Type B pancreatic cell (in vitro differentiated cells): ENCODE data around the gene RANGRF. TPM values are rescaled to one million over a fixed set of nuclear protein-coding genes. Genes with fewer than 3 reads are reported as not detected.

ENCODE experiments used
- DNase-seq: peaks from one replicate; pipeline ENCODE4 v3.0.0; 2021; ENCODE audit warnings: mixed read lengths; ENCODE audit not compliant: unreplicated experiment; ENCODE audit errors: extremely low spot score
- H3K27ac Mint-ChIP-seq: 2 replicates; pipeline ENCODE4 v1.8.0; 2021; ENCODE audit warnings: mild to moderate bottlenecking, mixed read lengths
- H3K27me3 Mint-ChIP-seq: 2 replicates; pipeline ENCODE4 v1.8.0; 2021; ENCODE audit warnings: mixed read lengths
- H3K36me3 Mint-ChIP-seq: 2 replicates; pipeline ENCODE4 v1.8.0; 2021; ENCODE audit warnings: mixed read lengths
- H3K4me1 Mint-ChIP-seq: one replicate; pipeline ENCODE4 v1.8.0; 2021; ENCODE audit warnings: mixed read lengths; ENCODE audit not compliant: unreplicated experiment
- H3K4me3 Mint-ChIP-seq: 2 replicates; pipeline ENCODE4 v1.8.0; 2021; ENCODE audit warnings: mild to moderate bottlenecking, mixed read lengths
- H3K9me3 Mint-ChIP-seq: 2 replicates; pipeline ENCODE4 v1.8.0; 2021; ENCODE audit warnings: mixed read lengths
- CTCF ChIP-seq: fragments of 200-600 bp; sonication (generic); conservative IDR thresholded peaks from 2 replicates; pipeline ENCODE4 v1.5.0; 2021; ENCODE audit warnings: antibody characterized with exemption, mild to moderate bottlenecking
- total RNA-seq: library from RNA; stranded (reverse); gene quantifications from 2 replicates; pipeline ENCODE4 v1.2.1, GENCODE V29; 2021; ENCODE audit warnings: low replicate concordance

RANGRF gene
- total RNA-seq, 1 donor from 2014 or later, result 30.9 TPM

- Mint-ChIP-seq H3K4me1 (no peaks in the 10 kb centered on the region), H3K36me3 (no peaks in the 10 kb centered on the region), H3K27me3 (peaks cover 53% of the 10 kb centered on the region), H3K4me3 (no peak overlapping the region), H3K9me3 (no peaks in the 10 kb centered on the region), H3K27ac (no peak overlapping the region)
- no peak for TF ChIP-seq CTCF
- DNase-seq, result no peak
Observed at GRCh38 chr17:8320990-8321389, 32.5 kb downstream of the RANGRF start.

GRCh38 chr17:8322061-8322460 lies 33.6 kb downstream of the RANGRF start:
- no peak overlapping the region for H3K27ac Mint-ChIP-seq
- no peak for TF ChIP-seq CTCF

GRCh38 chr17:8324132-8324531 lies 35.7 kb downstream of the RANGRF start:
- Mint-ChIP-seq H3K36me3 (no peaks in the 10 kb centered on the region), H3K4me3 (no peak overlapping the region), H3K27me3 (peaks cover 56% of the 10 kb centered on the region), H3K9me3 (no peaks in the 10 kb centered on the region), H3K27ac (no peak overlapping the region), H3K4me1 (no peaks in the 10 kb centered on the region)
- TF ChIP-seq CTCF, result no peak
- no peak for DNase-seq

More at GRCh38 chr17:8322061-8322460, 33.6 kb downstream of the RANGRF start:
- no peak for DNase-seq
- Mint-ChIP-seq H3K4me3 (no peak overlapping the region), H3K9me3 (no peaks in the 10 kb centered on the region), H3K4me1 (no peaks in the 10 kb centered on the region), H3K27me3 (peaks cover 52% of the 10 kb centered on the region), H3K36me3 (no peaks in the 10 kb centered on the region)

GRCh38 chr17:8324923-8325322 lies 36.5 kb downstream of the RANGRF start:
- DNase-seq, result no peak
- TF ChIP-seq CTCF, result no peak
- H3K27me3 Mint-ChIP-seq, result peaks cover 53% of the 10 kb centered on the region
- no peaks in the 10 kb centered on the region for H3K4me1 Mint-ChIP-seq
- H3K9me3 Mint-ChIP-seq, result no peaks in the 10 kb centered on the region
- no peaks in the 10 kb centered on the region for H3K36me3 Mint-ChIP-seq
- H3K4me3 Mint-ChIP-seq, result no peak overlapping the region
- H3K27ac Mint-ChIP-seq, result no peak overlapping the region

GRCh38 chr17:8326511-8327302 lies 38.2 kb downstream of the RANGRF start:
- no peaks in the 10 kb centered on the region for H3K4me1 Mint-ChIP-seq
- H3K27me3 Mint-ChIP-seq, result peaks cover 47% of the 10 kb centered on the region
- H3K9me3 Mint-ChIP-seq, result no peaks in the 10 kb centered on the region
- no peak for DNase-seq
- H3K4me3 Mint-ChIP-seq, result peak overlapping the region; percentile 79
- H3K27ac Mint-ChIP-seq, result no peak overlapping the region
- no peaks in the 10 kb centered on the region for H3K36me3 Mint-ChIP-seq
- no peak for TF ChIP-seq CTCF
